Measurements from ENCODE around the gene CNPY4.

The CNPY4 gene

DNA sequence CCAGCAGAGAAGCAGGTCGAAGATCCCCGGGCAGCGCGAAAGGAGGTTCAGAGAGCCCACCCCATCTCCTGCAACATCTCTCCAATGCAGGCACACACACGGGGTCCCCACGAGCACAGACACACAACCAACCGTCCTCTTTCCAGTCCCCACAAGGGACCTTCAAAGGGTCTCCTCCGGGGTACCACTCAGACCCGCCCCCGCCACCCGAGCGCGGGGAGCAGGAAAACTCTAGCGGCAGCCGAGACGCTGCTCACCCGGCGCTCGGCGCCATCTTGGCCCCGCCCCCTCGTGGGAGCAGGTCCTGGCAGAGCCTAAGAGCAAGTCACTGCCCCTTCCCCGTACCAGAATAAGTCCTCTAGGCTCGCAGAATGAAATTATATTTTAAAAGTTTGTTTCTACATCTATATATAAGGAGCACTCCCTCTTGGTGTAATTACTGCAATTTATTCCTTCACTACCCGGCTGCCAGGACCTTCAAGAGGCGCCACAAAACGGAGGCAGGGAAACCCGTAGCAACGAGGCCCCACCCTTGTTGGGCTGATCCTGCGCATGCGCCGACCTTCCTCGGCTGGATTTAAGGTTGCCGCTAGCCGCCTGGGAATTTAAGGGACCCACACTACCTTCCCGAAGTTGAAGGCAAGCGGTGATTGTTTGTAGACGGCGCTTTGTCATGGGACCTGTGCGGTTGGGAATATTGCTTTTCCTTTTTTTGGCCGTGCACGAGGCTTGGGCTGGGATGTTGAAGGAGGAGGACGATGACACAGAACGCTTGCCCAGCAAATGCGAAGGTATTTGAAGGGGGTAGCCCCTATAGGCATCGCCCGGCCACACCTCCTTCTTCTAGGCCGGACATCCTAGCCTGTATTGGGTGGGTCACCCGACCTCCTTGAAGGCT, at the start of gene CNPY4, which contains the start of gene TAF6:
CNPY4 (plus strand) TSS at position 563 of the 898 bp plus-strand sequence; CDS start at position 674, 111 bp downstream.
TAF6 (minus strand) TSS at position 287 of the 898 bp plus-strand sequence. CDS start 5,149 bp downstream, outside the sequence.
- peak; percentile 98 for DNase-seq (ENCODE audit: low read depth)
- no peak for TF ChIP-seq CTCF (conservative IDR thresholded peaks at IDR 0.05; ENCODE audit: low read depth, low read length)
- peak within 1 kb of the TSS; percentile 92 for H3K4me3 ChIP-seq (ENCODE audit: low read depth, low read length)

DNA sequence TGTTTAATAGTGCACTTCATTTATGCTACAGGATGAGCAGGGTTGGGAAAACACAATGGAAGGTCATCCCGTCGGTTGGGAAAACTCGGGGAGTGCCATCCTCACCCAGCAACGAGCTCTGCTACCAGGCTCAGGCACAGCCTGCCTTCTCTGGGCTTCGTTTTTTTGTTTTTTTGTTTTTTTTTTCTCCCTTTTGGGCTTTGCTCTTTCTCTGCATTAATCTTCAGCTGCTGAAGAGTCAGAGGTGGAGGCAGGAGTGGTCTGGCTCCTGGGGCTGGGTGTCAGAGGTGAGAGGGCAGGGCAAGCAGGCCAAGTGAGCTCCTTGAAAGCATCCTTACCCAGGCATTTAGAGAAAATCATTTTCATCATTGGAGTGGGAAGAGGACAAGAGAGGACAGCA, 49.4 kb upstream of the CNPY4 start:
- DNase-seq (ENCODE audit: low read depth): no peak
- H3K4me3 ChIP-seq (ENCODE audit: low read depth, low read length): no peak overlapping the region
- no peak for TF ChIP-seq CTCF (conservative IDR thresholded peaks at IDR 0.05; ENCODE audit: low read depth, low read length)

- no peak for TF ChIP-seq CTCF (conservative IDR thresholded peaks at IDR 0.05; ENCODE audit: low read depth, low read length)
- no peak overlapping the region for H3K4me3 ChIP-seq (ENCODE audit: low read depth, low read length)
- DNase-seq (ENCODE audit: low read depth): no peak
Observed at GRCh38 chr7:100071018-100071723, 48.3 kb upstream of the CNPY4 start.

GRCh38 chr7:100072462-100072861, 47.0 kb upstream of the CNPY4 start:
- TF ChIP-seq CTCF (conservative IDR thresholded peaks at IDR 0.05; ENCODE audit: low read depth, low read length): no peak
- no peak for DNase-seq (ENCODE audit: low read depth)
- H3K4me3 ChIP-seq (ENCODE audit: low read depth, low read length): no peak overlapping the region

DNA sequence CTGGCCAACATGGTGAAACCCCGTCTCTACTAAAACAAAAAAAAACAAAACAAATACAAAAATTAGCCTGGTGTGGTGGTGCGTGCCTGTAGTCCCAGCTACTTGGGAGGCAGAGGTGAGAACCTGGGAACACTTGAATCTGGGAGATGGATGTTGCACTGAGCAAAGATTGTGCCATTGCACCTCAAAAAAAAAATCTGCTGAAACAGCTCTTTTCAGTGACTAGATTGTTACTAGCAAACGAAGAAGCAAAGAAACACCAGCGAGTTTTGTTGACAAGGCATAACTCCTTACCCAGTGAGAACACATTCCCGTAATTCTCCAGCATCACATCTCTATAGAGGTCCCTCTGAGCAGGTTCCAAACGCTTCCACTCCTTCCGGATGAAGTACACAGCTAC, 44.6 kb upstream of the CNPY4 start:
- TF ChIP-seq CTCF (conservative IDR thresholded peaks at IDR 0.05; ENCODE audit: low read depth, low read length): no peak
- H3K4me3 ChIP-seq (ENCODE audit: low read depth, low read length): no peak overlapping the region
- DNase-seq (ENCODE audit: low read depth): no peak

DNA sequence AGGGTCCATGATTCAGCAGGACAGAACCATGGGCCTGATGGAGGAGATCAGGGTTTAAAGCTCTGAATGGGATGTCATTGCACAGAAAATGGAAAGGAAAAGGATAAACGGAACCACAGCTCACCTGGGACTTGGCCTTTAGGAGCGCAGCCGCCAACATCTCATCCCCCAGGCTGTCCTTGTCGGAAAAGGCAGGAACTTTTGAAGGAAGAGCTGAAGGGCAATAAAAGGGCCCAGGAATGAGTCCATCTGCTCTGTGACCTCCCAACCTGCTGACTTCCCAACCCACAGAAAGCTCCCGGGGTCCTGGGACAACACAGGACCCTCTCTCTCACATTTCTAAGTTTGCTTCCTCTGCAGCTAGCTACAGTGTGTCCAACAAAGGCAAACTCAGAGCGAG, 44.0 kb upstream of the CNPY4 start:
- DNase-seq (ENCODE audit: low read depth): no peak
- TF ChIP-seq CTCF (conservative IDR thresholded peaks at IDR 0.05; ENCODE audit: low read depth, low read length): no peak
- H3K4me3 ChIP-seq (ENCODE audit: low read depth, low read length): no peak overlapping the region

All from choroid plexus epithelial cell (primary cell).